ENCODE data around the gene LACRT.

LACRT gene

DNA sequence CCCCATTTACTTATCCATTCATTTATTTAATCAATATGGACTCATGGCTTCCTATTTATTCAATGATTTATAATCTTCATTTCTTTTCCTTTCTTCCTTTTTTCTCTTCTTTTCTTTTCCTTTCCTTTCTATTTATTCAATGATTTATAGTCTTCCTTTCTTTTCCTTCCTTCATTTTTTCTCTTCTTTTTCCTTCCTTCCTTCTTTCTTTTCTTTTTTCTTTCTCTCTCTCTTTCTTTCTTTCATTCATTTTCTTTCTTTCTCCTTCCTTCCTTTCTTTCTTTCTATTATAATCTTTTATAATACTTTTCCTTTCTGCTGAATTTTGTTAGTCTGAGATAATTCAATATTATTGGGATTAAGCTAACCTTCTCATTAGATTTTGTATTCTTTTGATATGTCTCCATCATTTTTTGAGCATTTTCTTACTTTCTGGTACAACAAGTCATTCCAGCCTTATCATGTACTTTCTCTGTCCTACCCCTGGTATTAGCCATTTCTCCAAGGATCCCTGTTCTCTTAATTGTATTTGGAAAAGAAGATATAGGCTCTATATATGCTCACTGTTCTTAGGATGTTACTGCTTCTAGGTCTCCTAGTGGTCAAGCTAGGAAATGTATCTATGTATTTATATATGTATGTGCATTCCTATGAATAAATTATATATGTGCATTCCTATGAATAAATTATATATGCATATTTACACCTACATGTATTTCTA is 12.1 kb downstream of the LACRT start:
- H3K9me3 ChIP-seq (ENCODE audit: insufficient read depth, low read depth, low read length): peaks cover 3% of the 10 kb centered on the region; the same call in 1 of the 2 replicates
- no peak overlapping the region for H3K4me2 ChIP-seq (ENCODE audit: low read depth, low read length, poor library complexity, severe bottlenecking)
- no peaks in the 10 kb centered on the region for H3K79me2 ChIP-seq (ENCODE audit: insufficient read depth, low read length)
- H4K20me1 ChIP-seq (ENCODE audit: insufficient read depth, low read length, poor library complexity, severe bottlenecking): no peaks in the 10 kb centered on the region
- peaks cover 2% of the 10 kb centered on the region for H3K27me3 ChIP-seq (ENCODE audit: insufficient read depth, low read length, poor library complexity, severe bottlenecking)
- no peaks in the 10 kb centered on the region for H3K4me1 ChIP-seq (ENCODE audit: insufficient read depth, low read length, poor library complexity, severe bottlenecking)
- no peak overlapping the region for H2AFZ ChIP-seq (ENCODE audit: low read length)
- TF ChIP-seq, protein P1, sequence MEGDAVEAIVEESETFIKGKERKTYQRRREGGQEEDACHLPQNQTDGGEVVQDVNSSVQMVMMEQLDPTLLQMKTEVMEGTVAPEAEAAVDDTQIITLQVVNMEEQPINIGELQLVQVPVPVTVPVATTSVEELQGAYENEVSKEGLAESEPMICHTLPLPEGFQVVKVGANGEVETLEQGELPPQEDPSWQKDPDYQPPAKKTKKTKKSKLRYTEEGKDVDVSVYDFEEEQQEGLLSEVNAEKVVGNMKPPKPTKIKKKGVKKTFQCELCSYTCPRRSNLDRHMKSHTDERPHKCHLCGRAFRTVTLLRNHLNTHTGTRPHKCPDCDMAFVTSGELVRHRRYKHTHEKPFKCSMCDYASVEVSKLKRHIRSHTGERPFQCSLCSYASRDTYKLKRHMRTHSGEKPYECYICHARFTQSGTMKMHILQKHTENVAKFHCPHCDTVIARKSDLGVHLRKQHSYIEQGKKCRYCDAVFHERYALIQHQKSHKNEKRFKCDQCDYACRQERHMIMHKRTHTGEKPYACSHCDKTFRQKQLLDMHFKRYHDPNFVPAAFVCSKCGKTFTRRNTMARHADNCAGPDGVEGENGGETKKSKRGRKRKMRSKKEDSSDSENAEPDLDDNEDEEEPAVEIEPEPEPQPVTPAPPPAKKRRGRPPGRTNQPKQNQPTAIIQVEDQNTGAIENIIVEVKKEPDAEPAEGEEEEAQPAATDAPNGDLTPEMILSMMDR (conservative IDR thresholded peaks at IDR 0.05; ENCODE audit: low read length): peak; percentile 63
- TF ChIP-seq EZH2phosphoT487 (IDR thresholded peaks at IDR 0.05; ENCODE audit: borderline replicate concordance): no peak
- no peak overlapping the region for H3K9ac ChIP-seq (ENCODE audit: low read depth, low read length, poor library complexity, severe bottlenecking)
- no peaks in the 10 kb centered on the region for H3F3A ChIP-seq (ENCODE audit: low read depth)
- no peak overlapping the region for H3K4me3 ChIP-seq (ENCODE audit: low read length, poor library complexity, severe bottlenecking)
- H3K36me3 ChIP-seq (ENCODE audit: insufficient read depth, low read length): no peaks in the 10 kb centered on the region
- no peaks in the 10 kb centered on the region for H3K9me2 ChIP-seq (replicated peaks; ENCODE audit: low read depth, low read length)

DNA sequence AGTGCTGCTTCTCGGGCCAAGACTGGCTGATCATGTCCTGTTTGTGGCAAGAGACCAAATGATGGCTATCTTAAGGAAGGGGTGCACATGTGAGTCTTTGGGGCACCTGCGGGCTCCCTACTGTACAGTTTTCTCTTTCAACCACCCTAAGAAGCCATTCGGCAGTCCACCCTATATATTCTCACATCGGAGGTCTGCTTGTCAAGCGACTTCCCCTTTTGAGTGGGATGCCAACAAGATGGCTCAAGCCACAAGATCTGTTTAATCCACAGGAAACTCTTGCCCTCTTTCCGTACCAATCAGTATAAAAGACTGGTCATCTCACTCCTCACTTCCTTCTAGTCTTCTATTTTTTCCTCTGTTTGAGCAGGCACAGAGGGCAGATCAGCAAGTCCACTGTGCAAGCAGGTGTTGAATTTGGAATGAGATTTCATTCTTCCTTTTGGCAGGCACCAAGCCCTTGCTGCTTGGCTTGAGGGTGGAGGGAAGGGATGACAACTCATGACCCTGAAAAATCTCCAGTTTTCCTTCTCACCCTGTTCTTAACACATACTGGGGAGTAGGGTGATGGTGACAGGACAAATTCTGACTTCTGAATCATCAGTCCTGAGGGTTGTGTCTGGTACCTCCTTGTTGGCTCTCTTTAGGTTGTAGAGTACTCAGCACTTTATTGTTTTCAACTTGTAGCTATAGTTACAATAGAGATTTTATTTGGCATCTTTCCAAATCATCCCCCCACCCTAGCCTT is 17.6 kb downstream of the LACRT start:
- no peaks in the 10 kb centered on the region for H3K4me1 ChIP-seq (ENCODE audit: insufficient read depth, low read length, poor library complexity, severe bottlenecking)
- H3K27me3 ChIP-seq (ENCODE audit: insufficient read depth, low read length, poor library complexity, severe bottlenecking): no peaks in the 10 kb centered on the region
- TF ChIP-seq, protein P1 (conservative IDR thresholded peaks at IDR 0.05; ENCODE audit: low read length): no peak
- TF ChIP-seq EZH2phosphoT487 (IDR thresholded peaks at IDR 0.05; ENCODE audit: borderline replicate concordance): no peak
- no peak overlapping the region for H3K9ac ChIP-seq (ENCODE audit: low read depth, low read length, poor library complexity, severe bottlenecking)
- H3K9me3 ChIP-seq (ENCODE audit: insufficient read depth, low read depth, low read length): no peaks in the 10 kb centered on the region
- no peaks in the 10 kb centered on the region for H3K79me2 ChIP-seq (ENCODE audit: insufficient read depth, low read length)
- no peak overlapping the region for H2AFZ ChIP-seq (ENCODE audit: low read length)
- H3K36me3 ChIP-seq (ENCODE audit: insufficient read depth, low read length): no peaks in the 10 kb centered on the region
- no peaks in the 10 kb centered on the region for H4K20me1 ChIP-seq (ENCODE audit: insufficient read depth, low read length, poor library complexity, severe bottlenecking)
- H3F3A ChIP-seq (ENCODE audit: low read depth): no peaks in the 10 kb centered on the region
- H3K4me2 ChIP-seq (ENCODE audit: low read depth, low read length, poor library complexity, severe bottlenecking): no peak overlapping the region
- no peaks in the 10 kb centered on the region for H3K9me2 ChIP-seq (replicated peaks; ENCODE audit: low read depth, low read length)
- H3K4me3 ChIP-seq (ENCODE audit: low read length, poor library complexity, severe bottlenecking): no peak overlapping the region

DNA sequence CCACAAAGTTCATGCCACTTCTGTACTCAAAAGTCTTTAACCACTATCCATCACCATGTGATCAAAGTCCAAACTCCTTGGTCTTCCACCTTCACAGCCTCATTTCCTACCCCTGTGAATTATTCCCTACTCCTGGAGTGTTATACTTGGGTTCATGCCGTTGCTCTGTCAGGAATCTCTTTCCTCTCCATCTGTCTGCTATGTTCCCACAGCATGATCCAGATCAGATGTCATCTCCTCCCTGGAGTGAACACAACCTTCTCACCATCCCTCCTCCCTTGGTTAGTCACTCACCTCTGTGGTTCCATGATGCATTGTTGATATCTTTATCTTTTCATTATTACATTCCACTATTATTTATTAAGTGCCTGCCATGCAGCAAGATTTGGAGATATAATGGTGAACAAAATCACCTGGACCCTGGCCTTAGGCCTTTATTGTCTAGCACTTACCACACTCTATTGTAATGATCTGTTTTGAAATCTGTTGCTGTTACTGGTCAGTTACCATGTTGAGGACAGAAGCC is 22.4 kb downstream of the LACRT start:
- Histone ChIP-seq H4K20me1 (ENCODE audit: insufficient read depth, low read length, poor library complexity, severe bottlenecking) (no peaks in the 10 kb centered on the region), H3K79me2 (ENCODE audit: insufficient read depth, low read length) (no peaks in the 10 kb centered on the region), H3K9ac (ENCODE audit: low read depth, low read length, poor library complexity, severe bottlenecking) (no peak overlapping the region)

More for the DNA sequence above, 22.4 kb downstream of the LACRT start:
- Histone ChIP-seq H3K4me2 (ENCODE audit: low read depth, low read length, poor library complexity, severe bottlenecking) (no peak overlapping the region), H3K4me3 (ENCODE audit: low read length, poor library complexity, severe bottlenecking) (no peak overlapping the region), H2AFZ (ENCODE audit: low read length) (no peak overlapping the region), H3K36me3 (ENCODE audit: insufficient read depth, low read length) (no peaks in the 10 kb centered on the region), H3K9me3 (ENCODE audit: insufficient read depth, low read depth, low read length) (no peaks in the 10 kb centered on the region), H3F3A (ENCODE audit: low read depth) (no peaks in the 10 kb centered on the region), H3K27me3 (ENCODE audit: insufficient read depth, low read length, poor library complexity, severe bottlenecking) (no peaks in the 10 kb centered on the region), H3K4me1 (ENCODE audit: insufficient read depth, low read length, poor library complexity, severe bottlenecking) (no peaks in the 10 kb centered on the region), H3K9me2 (replicated peaks; ENCODE audit: low read depth, low read length) (no peaks in the 10 kb centered on the region)
- TF ChIP-seq, protein P1 (conservative IDR thresholded peaks at IDR 0.05; ENCODE audit: low read length): no peak
- no peak for TF ChIP-seq EZH2phosphoT487 (IDR thresholded peaks at IDR 0.05; ENCODE audit: borderline replicate concordance)
